Bronchial epithelial cell (primary cell): ENCODE data around the gene RABEP1. TPM values are rescaled to one million over a fixed set of nuclear protein-coding genes. Genes with fewer than 3 reads are reported as not detected.
"Not testable (repeated sequence)": the region's sequence is repeated elsewhere in the genome, so short reads cannot be mapped to it uniquely, and the experiment has no call there.

Experiments
- DNase-seq: peaks from one replicate; pipeline ENCODE4 v3.0.0-alpha.2; 2010; ENCODE audit warnings: low read depth
- FAIRE-seq: peaks from 2 replicates; lab custom pipeline; 2011; peaks lifted over from hg19 to GRCh38; lab: Jason Lieb, UNC
- H3K27me3 ChIP-seq: 2 replicates; pipeline ENCODE4 v1.5.1; 2011; ENCODE audit warnings: low read length; ENCODE audit not compliant: control insufficient read depth, insufficient read depth
- H3K36me3 ChIP-seq: 2 replicates; pipeline ENCODE4 v1.5.1; 2011; ENCODE audit warnings: low read length; ENCODE audit not compliant: control insufficient read depth, insufficient read depth
- H3K4me3 ChIP-seq: 2 replicates; pipeline ENCODE4 v1.5.1; 2011; ENCODE audit warnings: mild to moderate bottlenecking, low read depth, low read length, control low read depth
- total RNA-seq: library from RNA; depleted of rRNA; stranded (reverse); fragments of >200 nt; gene quantifications from 2 replicates; pipeline ENCODE4 v1.2.1, GENCODE V29; 2014
- TF ChIP-seq, protein P1 (sequence below): IDR thresholded peaks from 2 replicates; pipeline ENCODE4 v1.5.1; 2011; ENCODE audit warnings: mild to moderate bottlenecking, moderate library complexity, low read length, control low read depth, inconsistent platforms; ENCODE audit not compliant: insufficient read depth, severe bottlenecking

The RABEP1 gene
- total RNA-seq, 1 donor from 2014 or later, result 41.1 TPM

DNA sequence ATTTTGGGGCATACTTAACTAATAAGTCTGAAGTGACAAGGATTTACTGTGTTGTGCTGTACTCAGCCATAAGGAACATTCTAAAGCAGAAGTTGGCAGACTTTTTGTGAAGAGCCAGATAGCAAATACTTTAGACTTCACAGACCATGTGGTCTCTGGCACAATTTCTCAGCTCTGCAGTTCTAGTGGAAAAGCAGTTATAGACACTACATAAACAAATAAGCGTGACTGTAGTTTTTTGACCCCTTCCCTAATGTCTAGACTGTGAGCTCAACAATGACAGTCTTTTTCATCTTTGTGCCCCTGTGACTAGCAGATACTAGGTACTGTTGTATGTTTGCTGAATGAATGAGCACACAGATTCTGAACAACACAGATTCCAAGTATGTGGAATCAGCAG lies 142.8 kb downstream of the RABEP1 start:
- Histone ChIP-seq H3K36me3 (peaks cover 16% of the 10 kb centered on the region), H3K4me3 (no peak overlapping the region), H3K27me3 (no peaks in the 10 kb centered on the region)
- TF ChIP-seq, protein P1, sequence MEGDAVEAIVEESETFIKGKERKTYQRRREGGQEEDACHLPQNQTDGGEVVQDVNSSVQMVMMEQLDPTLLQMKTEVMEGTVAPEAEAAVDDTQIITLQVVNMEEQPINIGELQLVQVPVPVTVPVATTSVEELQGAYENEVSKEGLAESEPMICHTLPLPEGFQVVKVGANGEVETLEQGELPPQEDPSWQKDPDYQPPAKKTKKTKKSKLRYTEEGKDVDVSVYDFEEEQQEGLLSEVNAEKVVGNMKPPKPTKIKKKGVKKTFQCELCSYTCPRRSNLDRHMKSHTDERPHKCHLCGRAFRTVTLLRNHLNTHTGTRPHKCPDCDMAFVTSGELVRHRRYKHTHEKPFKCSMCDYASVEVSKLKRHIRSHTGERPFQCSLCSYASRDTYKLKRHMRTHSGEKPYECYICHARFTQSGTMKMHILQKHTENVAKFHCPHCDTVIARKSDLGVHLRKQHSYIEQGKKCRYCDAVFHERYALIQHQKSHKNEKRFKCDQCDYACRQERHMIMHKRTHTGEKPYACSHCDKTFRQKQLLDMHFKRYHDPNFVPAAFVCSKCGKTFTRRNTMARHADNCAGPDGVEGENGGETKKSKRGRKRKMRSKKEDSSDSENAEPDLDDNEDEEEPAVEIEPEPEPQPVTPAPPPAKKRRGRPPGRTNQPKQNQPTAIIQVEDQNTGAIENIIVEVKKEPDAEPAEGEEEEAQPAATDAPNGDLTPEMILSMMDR, result no peak
- DNase-seq (no peak), FAIRE-seq (no peak)

DNA sequence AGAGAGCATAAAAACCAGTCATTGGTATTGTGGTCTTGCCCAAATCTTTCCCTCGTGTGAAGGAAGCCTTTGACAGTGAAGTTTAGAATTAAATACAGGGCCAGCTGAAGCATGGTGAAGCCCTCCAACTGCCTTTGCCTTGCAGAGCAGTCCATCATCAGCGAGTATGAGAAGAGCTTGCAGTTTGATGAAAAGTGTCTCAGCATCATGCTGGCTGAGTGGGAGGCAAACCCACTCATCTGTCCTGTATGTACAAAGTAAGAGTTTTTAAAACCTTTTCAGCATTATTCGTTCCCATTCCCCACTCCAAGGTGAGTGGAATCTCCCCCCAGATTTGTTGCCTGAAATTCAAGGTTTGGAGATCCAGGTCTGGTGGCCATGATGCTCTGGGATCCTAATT lies 143.7 kb downstream of the RABEP1 start:
- H3K4me3 ChIP-seq, result no peak overlapping the region
- peak; percentile 18 for FAIRE-seq
- no peak for DNase-seq
- no peaks in the 10 kb centered on the region for H3K27me3 ChIP-seq
- peaks cover 16% of the 10 kb centered on the region for H3K36me3 ChIP-seq
- TF ChIP-seq, protein P1, result no peak

DNA sequence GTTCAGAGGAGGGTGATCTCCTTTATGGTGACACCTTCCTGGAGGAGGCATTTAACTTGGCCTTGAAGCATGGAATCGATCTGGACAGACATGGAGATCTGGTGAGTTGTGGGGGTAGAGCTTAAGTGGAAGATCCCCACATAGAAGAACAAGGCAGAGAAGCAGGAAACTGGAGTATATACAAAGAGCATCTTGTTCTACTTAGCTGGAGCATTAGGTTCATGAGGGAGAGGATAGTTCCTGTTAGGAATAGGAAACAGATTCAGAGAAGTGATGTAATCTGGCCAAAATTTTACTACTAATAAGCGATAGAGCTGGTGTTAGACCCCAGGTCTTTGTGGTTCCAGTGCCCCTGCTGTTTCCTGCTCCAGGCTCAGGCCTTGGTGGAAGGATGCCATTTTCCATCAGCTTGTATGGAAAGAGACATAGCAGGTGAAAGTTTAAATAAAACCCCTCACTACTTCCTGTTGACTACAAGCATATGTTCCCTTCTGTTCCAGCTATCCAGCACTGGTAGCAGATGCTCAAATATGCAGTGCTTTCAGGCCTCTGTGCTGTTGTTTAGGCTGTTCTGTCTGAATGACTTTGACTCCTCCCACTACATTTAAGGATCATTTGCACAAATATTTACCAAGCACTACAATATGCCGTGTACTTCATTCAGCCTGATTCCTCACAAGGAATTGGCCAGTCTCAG lies 147.3 kb downstream of the RABEP1 start:
- peaks cover 27% of the 10 kb centered on the region for H3K36me3 ChIP-seq
- no peaks in the 10 kb centered on the region for H3K27me3 ChIP-seq
- TF ChIP-seq, protein P1, result no peak
- DNase-seq (no peak), FAIRE-seq (no peak)
- H3K4me3 ChIP-seq, result no peak overlapping the region

DNA sequence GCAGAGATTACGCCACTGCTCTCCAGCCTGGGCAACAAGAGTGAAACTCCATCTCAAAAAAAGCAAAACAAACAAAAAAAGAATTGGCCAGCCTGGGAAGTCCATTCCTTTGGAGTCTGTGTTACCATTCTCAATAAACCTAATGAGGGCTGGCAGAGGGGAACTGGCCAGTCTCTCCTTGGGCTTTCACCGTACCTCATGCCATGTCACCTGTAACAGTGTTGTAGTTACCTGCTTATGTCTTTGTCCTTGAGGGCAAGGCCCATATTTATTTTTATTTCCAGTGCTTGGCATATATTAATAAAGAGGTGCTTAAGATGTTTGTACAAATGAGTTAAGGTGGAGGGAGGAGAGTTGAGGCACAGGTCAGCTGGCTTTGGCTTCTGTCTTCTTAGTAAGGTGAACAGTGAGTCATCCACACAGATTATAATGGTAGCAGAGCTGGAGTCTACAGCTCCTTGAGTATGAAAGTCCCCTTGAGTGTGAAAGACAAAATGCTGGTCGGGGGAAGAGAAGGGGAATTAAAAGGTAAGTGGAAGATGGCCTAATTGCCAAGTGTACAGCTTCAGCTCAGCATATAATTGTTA lies 148.4 kb downstream of the RABEP1 start:
- Histone ChIP-seq H3K27me3 (no peaks in the 10 kb centered on the region), H3K36me3 (peaks cover 32% of the 10 kb centered on the region), H3K4me3 (no peak overlapping the region)
- TF ChIP-seq, protein P1, result no peak
- FAIRE-seq (no peak), DNase-seq (peak; percentile 43)

DNA sequence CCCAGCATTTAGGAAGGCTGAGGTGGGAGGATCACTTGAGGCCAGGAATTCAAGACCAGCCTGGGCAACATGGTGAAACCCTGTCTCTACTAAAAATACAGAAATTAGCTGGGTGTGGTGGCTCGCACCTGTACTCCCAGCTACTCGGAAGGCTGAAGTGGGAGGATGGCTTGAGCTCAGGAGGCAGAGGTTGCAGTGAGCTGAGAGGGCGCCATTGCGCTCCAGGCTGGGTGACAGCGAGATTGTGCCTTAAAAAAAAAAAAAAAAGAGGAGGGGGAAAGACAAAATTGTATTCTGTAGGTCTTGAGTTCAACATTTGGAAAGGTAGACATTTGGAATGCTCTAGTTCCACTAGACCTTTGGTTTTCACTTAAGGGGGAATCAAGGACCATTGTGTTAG lies 149.2 kb downstream of the RABEP1 start:
- H3K4me3 ChIP-seq, DNase-seq, FAIRE-seq, H3K27me3 ChIP-seq: not testable (repeated sequence)
- H3K36me3 ChIP-seq, result peaks cover 29% of the 10 kb centered on the region

DNA sequence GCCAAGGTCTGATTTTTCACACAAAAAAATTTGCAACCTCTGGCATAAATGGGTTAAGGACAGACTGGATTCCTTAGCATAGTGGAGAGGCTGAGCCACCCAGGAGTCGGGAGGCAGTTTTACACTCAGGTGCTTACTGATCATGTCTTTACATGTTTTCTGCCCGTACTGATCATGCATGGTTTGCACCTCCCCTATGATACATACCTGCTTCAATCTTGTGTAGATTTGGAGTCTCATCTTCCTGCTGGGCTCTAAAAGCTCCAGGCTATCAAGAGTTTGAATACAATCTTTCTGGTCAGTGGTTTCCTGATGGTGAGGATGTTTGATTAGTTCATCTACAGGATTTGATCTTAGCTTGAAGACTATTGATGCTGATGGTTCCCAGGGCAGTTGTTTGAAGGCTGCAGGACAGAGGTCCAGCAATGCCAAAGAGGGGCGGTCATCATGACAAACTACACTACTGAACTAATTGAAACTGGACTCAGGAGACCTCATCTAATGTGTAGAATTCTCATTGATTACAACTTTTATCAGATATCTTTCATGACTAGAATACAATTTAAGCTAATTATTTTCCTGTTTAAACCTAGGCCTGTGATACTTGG lies 150.0 kb downstream of the RABEP1 start:
- FAIRE-seq (peak; percentile 66), DNase-seq (peak; percentile 92)
- TF ChIP-seq, protein P1, result no peak
- Histone ChIP-seq H3K27me3 (no peaks in the 10 kb centered on the region), H3K4me3 (no peak overlapping the region), H3K36me3 (peaks cover 29% of the 10 kb centered on the region)
